Measurements from ENCODE around the gene WIPI1. TPM values are rescaled to one million over a fixed set of nuclear protein-coding genes. Genes with fewer than 3 reads are reported as not detected.

WIPI1 gene
- total RNA-seq, 2 donors from 2014 or later: 77.1 to 79.1 TPM

DNA sequence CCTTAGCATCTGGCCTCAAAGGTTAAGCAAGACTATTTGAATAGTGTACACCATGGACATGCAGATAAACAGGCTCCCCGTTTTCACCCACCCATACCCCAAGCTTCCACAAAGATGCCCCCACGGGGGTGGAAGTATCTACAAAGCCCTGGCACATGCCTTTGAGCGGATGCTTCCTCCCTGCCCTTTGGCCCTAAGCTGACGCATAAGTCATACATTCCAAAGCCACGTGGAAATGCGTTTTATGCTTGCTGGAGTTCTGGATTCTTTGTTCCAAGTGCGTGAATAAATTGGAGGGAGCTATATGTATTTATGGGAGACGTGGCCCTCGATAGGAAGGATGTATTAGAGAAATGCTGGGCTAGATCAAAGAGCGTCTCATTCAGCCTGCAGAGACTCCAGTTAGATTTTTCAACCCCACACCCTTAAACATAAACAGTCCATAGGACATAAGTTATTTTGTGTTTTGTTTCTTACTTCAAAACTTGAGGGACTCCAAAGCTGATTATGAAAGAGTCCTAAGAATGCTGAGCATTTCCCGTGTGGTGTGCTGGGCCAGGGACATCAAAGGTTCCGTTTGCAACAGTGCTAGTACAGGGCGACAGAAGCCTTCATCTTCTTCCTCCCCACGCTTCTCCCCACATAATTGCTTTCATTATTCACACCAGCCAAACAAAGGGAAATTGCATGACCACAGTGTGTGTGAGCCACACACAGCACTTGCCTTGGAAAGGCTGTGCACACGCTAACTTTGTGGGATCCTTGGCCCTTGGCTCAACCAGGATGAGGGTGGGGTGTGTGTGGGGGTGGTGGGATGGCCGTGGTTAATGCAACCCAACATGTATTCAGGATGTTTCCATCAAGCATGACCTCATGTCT is 73.6 kb downstream of the WIPI1 start:
- no peak for DNase-seq
- Histone ChIP-seq H3K36me3 (no peaks in the 10 kb centered on the region), H3K9me3 (no peaks in the 10 kb centered on the region), H3K4me3 (no peak overlapping the region), H3K27ac (no peak overlapping the region), H3K4me1 (no peaks in the 10 kb centered on the region), H3K27me3 (no peaks in the 10 kb centered on the region), H3K9ac (ENCODE audit: low read depth in 2 of 2, low read length in 2 of 2) (no peak overlapping the region)
- intact Hi-C loops (cut with DNase I): no loop called here
- TF ChIP-seq, protein P1, sequence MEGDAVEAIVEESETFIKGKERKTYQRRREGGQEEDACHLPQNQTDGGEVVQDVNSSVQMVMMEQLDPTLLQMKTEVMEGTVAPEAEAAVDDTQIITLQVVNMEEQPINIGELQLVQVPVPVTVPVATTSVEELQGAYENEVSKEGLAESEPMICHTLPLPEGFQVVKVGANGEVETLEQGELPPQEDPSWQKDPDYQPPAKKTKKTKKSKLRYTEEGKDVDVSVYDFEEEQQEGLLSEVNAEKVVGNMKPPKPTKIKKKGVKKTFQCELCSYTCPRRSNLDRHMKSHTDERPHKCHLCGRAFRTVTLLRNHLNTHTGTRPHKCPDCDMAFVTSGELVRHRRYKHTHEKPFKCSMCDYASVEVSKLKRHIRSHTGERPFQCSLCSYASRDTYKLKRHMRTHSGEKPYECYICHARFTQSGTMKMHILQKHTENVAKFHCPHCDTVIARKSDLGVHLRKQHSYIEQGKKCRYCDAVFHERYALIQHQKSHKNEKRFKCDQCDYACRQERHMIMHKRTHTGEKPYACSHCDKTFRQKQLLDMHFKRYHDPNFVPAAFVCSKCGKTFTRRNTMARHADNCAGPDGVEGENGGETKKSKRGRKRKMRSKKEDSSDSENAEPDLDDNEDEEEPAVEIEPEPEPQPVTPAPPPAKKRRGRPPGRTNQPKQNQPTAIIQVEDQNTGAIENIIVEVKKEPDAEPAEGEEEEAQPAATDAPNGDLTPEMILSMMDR (IDR thresholded peaks at IDR 0.05): no peak

DNA sequence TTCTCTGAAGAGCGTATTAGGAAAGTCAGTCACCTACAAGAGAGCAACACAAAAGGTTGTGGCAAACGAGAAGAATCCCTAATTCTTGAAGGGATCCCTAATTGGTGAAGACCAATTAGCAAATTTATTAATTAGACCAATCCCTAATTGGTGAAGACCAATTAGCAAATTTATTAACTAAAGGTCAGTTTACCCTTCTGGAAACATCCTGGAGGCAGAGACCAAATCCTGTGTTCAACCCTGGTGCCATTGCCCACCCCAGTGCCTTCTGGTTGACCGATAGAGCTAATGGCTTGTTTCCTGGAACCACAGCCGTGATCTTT is 74.2 kb downstream of the WIPI1 start:
- Histone ChIP-seq H3K4me3 (no peak overlapping the region), H3K9ac (ENCODE audit: low read depth in 2 of 2, low read length in 2 of 2) (no peak overlapping the region), H3K36me3 (no peaks in the 10 kb centered on the region), H3K9me3 (no peaks in the 10 kb centered on the region), H3K27me3 (no peaks in the 10 kb centered on the region), H3K4me1 (no peaks in the 10 kb centered on the region), H3K27ac (no peak overlapping the region)
- no peak for DNase-seq
- TF ChIP-seq, protein P1 (IDR thresholded peaks at IDR 0.05): no peak
- intact Hi-C loops (cut with DNase I): no loop called here

GRCh38 chr17:68382582-68383085 is 74.7 kb downstream of the WIPI1 start:
- no peaks in the 10 kb centered on the region for H3K36me3 ChIP-seq
- no peak overlapping the region for H3K9ac ChIP-seq (ENCODE audit: low read depth in 2 of 2, low read length in 2 of 2)

DNA sequence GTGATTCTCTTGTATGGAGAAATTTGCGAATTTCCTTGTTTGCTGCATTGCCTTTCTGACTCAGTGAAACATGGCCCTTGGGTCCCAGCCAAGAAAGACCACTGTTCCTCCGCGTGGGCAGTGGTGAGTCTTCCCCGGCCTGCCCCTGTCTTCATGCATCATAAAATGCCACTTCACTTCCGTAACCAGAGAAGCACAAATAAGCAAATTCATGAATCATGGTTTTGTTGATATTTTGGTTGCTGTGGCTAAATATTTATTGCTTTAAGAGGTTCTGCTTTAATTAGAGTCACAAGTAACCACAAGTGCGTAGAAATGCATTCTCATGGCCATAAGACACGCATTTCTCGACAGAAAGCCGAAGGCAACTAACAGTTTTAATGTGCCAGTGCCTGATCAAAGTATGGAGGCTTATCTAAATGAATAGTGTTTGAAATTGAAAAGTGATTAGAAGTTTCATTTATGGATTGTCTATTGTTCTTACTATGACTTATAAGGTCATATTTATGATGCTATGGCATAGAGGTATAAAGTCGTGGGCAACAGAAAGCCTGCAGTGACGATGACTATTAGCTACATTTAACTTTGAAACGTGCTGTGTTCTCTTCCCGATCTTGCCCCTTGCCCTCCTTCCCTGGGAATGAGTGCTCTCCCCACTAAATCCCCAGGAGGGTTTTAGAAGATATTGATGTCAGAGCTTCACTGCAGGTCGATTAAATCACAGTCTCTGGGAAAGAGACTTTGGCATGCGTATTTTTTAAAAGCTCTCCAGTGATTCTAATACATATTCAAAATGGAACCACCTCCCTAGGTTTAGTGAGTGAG is 76.0 kb downstream of the WIPI1 start:
- H3K4me1 ChIP-seq: no peaks in the 10 kb centered on the region
- H3K9ac ChIP-seq (ENCODE audit: low read depth in 2 of 2, low read length in 2 of 2): no peak overlapping the region
- intact Hi-C loops (cut with DNase I): no loop called here
- no peak overlapping the region for H3K27ac ChIP-seq
- H3K27me3 ChIP-seq: no peaks in the 10 kb centered on the region
- DNase-seq: no peak
- H3K4me3 ChIP-seq: no peak overlapping the region
- no peaks in the 10 kb centered on the region for H3K36me3 ChIP-seq
- H3K9me3 ChIP-seq: no peaks in the 10 kb centered on the region
- TF ChIP-seq, protein P1 (IDR thresholded peaks at IDR 0.05): no peak

More at GRCh38 chr17:68382582-68383085, 74.7 kb downstream of the WIPI1 start:
- Histone ChIP-seq H3K4me3 (no peak overlapping the region), H3K27ac (no peak overlapping the region), H3K4me1 (no peaks in the 10 kb centered on the region), H3K9me3 (no peaks in the 10 kb centered on the region), H3K27me3 (no peaks in the 10 kb centered on the region)
- no peak for DNase-seq
- TF ChIP-seq, protein P1 (IDR thresholded peaks at IDR 0.05): no peak
- intact Hi-C loops (cut with DNase I): no loop called here

Measured in colonic mucosa (tissue), 4 donors.